Measurements from ENCODE around the gene MOB2.
"Not testable (repeated sequence)": the region's sequence is repeated elsewhere in the genome, so short reads cannot be mapped to it uniquely, and the experiment has no call there.

MOB2 gene

DNA sequence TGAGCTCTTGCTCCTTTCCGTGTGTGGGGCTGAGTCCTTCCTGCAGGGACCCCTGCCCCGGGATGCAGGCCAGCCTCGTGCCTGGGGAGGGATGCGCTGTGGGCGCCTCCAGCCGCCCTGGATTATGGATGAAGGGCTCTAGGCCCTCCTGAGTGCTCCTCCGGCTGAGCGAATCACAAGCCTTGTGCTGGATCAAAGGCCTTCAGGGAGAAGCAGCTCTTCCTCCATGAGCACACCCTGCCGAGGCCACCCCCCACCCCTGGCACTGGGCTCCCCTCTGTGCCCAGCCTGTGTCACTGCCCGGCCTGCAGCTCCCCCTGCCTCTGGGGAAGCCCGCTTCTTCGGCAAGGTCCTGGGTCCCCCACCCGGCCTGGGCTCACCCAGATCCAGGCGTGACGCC lies 53.0 kb downstream of the MOB2 start:
- H3K27me3 ChIP-seq (replicated peaks): no peaks in the 10 kb centered on the region
- H3K27ac ChIP-seq: no peak overlapping the region
- TF ChIP-seq CTCF (IDR thresholded peaks at IDR 0.05; ENCODE audit: low read depth, low read length, missing control alignments): no peak
- no peak overlapping the region for H3K4me3 ChIP-seq (ENCODE audit: low read depth, low read length)
- no peaks in the 10 kb centered on the region for H3K36me3 ChIP-seq (replicated peaks)
- in situ Hi-C loops (cut with HindIII; ENCODE audit: low pct_ligation_motif_present, low sequenced_read_pairs): no loop called here
- no peak for DNase-seq

DNA sequence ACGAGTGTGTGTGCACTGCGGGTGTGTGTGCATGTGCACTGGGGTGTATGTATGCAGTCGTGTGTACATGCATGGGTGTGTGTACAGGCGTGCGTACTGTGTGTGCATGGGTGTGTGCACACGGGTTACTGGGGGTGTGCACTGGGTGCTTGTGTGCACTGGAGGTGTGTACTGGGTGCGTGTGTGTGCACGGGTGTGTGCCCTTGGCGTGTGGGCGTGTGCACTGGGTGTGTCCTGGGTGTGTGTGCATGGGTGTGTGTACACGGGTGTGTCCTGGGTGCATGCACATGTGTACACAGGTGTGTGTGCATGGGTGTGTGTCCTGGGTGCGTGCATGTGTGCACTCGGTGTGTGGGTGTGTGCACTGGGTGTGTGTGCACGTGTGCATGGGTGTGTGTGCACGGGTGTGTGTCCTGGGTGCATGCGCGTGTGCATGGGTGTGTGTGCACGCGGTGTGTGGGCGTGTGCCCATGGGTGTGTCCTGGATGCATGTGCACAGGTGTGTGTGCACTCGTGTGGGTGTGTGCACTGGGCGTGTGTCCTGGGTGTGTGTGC lies 57.7 kb downstream of the MOB2 start:
- in situ Hi-C loops (cut with HindIII; ENCODE audit: low pct_ligation_motif_present, low sequenced_read_pairs): no loop called here

DNA sequence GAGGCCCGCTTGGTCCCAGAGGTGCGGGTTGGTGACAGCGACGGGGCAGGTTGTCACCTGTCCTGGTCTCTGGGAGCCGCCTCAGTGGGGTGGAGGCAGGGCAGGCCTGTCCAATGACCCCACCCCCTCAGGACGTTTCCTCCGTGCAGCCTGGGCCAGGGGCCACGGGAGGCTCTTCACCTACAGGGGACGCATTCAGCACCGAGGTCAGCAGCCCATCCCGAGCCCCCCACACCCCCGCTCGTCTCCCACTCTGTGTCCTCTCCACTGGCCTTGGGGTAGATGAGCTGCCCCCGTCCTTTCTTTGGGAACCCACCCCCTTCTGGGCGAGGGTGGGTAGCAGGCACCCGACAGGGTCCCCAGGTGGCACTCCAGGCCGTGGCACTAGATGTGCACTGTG lies 61.1 kb downstream of the MOB2 start:
- no peaks in the 10 kb centered on the region for H3K27me3 ChIP-seq (replicated peaks)
- H3K4me3 ChIP-seq (ENCODE audit: low read depth, low read length): no peak overlapping the region
- no peak overlapping the region for H3K27ac ChIP-seq
- in situ Hi-C loops (cut with HindIII; ENCODE audit: low pct_ligation_motif_present, low sequenced_read_pairs): no loop called here
- no peaks in the 10 kb centered on the region for H3K36me3 ChIP-seq (replicated peaks)
- TF ChIP-seq CTCF (IDR thresholded peaks at IDR 0.05; ENCODE audit: low read depth, low read length, missing control alignments): no peak
- no peak for DNase-seq

More for the DNA sequence above, 57.7 kb downstream of the MOB2 start:
- DNase-seq: no peak
- H3K36me3 ChIP-seq (replicated peaks): no peaks in the 10 kb centered on the region
- TF ChIP-seq CTCF (IDR thresholded peaks at IDR 0.05; ENCODE audit: low read depth, low read length, missing control alignments): no peak
- no peaks in the 10 kb centered on the region for H3K27me3 ChIP-seq (replicated peaks)
- H3K27ac ChIP-seq: no peak overlapping the region
- H3K4me3 ChIP-seq (ENCODE audit: low read depth, low read length): no peak overlapping the region

- no peaks in the 10 kb centered on the region for H3K27me3 ChIP-seq (replicated peaks)
- no peak overlapping the region for H3K4me3 ChIP-seq (ENCODE audit: low read depth, low read length)
- in situ Hi-C loops (cut with HindIII; ENCODE audit: low pct_ligation_motif_present, low sequenced_read_pairs): no loop called here
- no peak for DNase-seq
- H3K27ac ChIP-seq: no peak overlapping the region
- H3K36me3 ChIP-seq (replicated peaks): no peaks in the 10 kb centered on the region
- no peak for TF ChIP-seq CTCF (IDR thresholded peaks at IDR 0.05; ENCODE audit: low read depth, low read length, missing control alignments)
Observed at GRCh38 chr11:1425006-1425405, 61.6 kb downstream of the MOB2 start.

DNA sequence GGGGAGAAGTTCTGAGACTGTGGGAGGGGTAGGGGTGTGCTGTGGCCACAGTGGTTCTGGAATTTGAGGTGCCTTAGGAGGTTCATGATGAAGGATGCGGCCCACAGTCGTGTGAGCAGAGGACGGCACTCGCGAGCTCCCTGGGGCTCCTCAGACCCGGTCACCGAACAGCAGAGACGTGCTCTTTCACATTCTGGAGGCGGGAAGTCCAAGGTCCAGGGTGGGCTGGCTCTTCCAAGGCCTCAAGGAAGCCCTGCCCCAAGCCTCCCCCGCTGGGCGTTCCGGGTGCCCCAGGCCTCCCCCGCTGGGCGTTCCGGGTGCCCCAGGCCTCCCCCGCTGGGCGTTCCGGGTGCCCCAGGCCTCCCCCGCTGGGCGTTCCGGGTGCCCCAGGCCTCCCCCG lies 63.2 kb downstream of the MOB2 start:
- H3K4me3 ChIP-seq (ENCODE audit: low read depth, low read length); in situ Hi-C loops (cut with HindIII; ENCODE audit: low pct_ligation_motif_present, low sequenced_read_pairs); H3K36me3 ChIP-seq (replicated peaks); DNase-seq; H3K27ac ChIP-seq; H3K27me3 ChIP-seq (replicated peaks): not testable (repeated sequence)

DNA sequence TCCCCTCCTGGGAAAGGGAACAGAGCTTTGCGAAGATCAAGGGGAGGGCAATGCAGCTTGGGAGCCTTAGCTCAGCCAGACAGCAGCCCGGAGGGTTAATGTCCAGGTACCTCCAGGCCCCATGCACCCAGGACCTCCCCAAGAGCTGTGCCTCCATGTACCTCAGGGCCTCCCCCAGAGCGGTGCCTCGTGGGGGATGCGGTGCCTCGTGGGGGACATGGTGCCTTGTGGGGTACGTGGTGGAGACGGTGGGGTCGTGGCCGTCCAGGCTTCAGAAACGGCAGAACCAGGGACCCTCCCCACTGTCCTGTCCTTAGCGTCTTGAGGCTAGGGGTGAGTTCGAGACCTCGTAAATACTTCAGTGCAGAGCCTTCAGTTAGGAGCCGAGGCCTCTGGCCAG lies 63.6 kb downstream of the MOB2 start:
- in situ Hi-C loops (cut with HindIII; ENCODE audit: low pct_ligation_motif_present, low sequenced_read_pairs): no loop called here
- no peak for DNase-seq
- no peaks in the 10 kb centered on the region for H3K27me3 ChIP-seq (replicated peaks)
- no peak overlapping the region for H3K27ac ChIP-seq
- H3K36me3 ChIP-seq (replicated peaks): no peaks in the 10 kb centered on the region
- no peak overlapping the region for H3K4me3 ChIP-seq (ENCODE audit: low read depth, low read length)
- no peak for TF ChIP-seq CTCF (IDR thresholded peaks at IDR 0.05; ENCODE audit: low read depth, low read length, missing control alignments)
